HT1080 (cell line): ENCODE results near the gene KCTD1. TPM values are rescaled to one million over a fixed set of nuclear protein-coding genes. Genes with fewer than 3 reads are reported as not detected.
"Not testable (repeated sequence)": the region's sequence is repeated elsewhere in the genome, so short reads cannot be mapped to it uniquely, and the experiment has no call there.

Source experiments
- DNase-seq: peaks from one replicate; pipeline ENCODE4 v3.0.0-alpha.2; 2015; ENCODE audit warnings: low read depth
- total RNA-seq: library from RNA; depleted of rRNA; stranded (reverse); fragments of >200 nt; shearing (Covaris generic); gene quantifications from 2 replicates; pipeline ENCODE4 v1.2.3, GENCODE V29; 2014

The KCTD1 gene
- total RNA-seq, 1 experiment from 2014 or later: 26.5 TPM

GRCh38 chr18:26458526-26459232, 89.7 kb downstream of the KCTD1 start:
- peak; percentile 80 for DNase-seq

- DNase-seq: no peak
Observed at GRCh38 chr18:26457611-26458353, 90.6 kb downstream of the KCTD1 start.

GRCh38 chr18:26457195-26457594, 91.2 kb downstream of the KCTD1 start:
- DNase-seq: no peak

GRCh38 chr18:26456070-26456491, 92.3 kb downstream of the KCTD1 start:
- no peak for DNase-seq

- DNase-seq: no peak
Observed at GRCh38 chr18:26455639-26456038, 92.7 kb downstream of the KCTD1 start.

GRCh38 chr18:26454616-26455015, 93.7 kb downstream of the KCTD1 start:
- DNase-seq: no peak

- DNase-seq: no peak
Observed at GRCh38 chr18:26454192-26454591, 94.2 kb downstream of the KCTD1 start.

GRCh38 chr18:26453386-26453901, 94.9 kb downstream of the KCTD1 start:
- DNase-seq: no peak

- DNase-seq: no peak
Observed at GRCh38 chr18:26450989-26451682, 97.2 kb downstream of the KCTD1 start.

- DNase-seq: no peak
Observed at GRCh38 chr18:26448714-26449159, 99.6 kb downstream of the KCTD1 start.

- no peak for DNase-seq
Observed at GRCh38 chr18:26443853-26444252, 104.5 kb downstream of the KCTD1 start.

GRCh38 chr18:26442126-26442525, 106.2 kb downstream of the KCTD1 start:
- DNase-seq: no peak

GRCh38 chr18:26440644-26441043, 107.7 kb downstream of the KCTD1 start:
- no peak for DNase-seq

- DNase-seq: no peak
Observed at GRCh38 chr18:26439537-26439936, 108.8 kb downstream of the KCTD1 start.

GRCh38 chr18:26438980-26439379, 109.4 kb downstream of the KCTD1 start:
- no peak for DNase-seq

- not testable (repeated sequence) for DNase-seq
Observed at GRCh38 chr18:26437634-26438033, 110.7 kb downstream of the KCTD1 start.

- DNase-seq: peak; percentile 80
Observed at GRCh38 chr18:26436176-26437051, 111.9 kb downstream of the KCTD1 start.

- no peak for DNase-seq
Observed at GRCh38 chr18:26435415-26436095, 112.8 kb downstream of the KCTD1 start.

- no peak for DNase-seq
Observed at GRCh38 chr18:26434887-26435286, 113.5 kb downstream of the KCTD1 start.
